ENCODE results near the gene PDE11A. TPM values are rescaled to one million over a fixed set of nuclear protein-coding genes. Genes with fewer than 3 reads are reported as not detected.

Gene PDE11A
- total and polyA plus RNA-seq, 2 donors from 2014 or later, result 0.58 to 0.82 TPM

- H3K4me1 ChIP-seq (ENCODE audit: control insufficient read depth in 2 of 3, insufficient read depth in 2 of 3, low read depth in 1 of 3, low read length in 3 of 3), result no peaks in the 10 kb centered on the region
- no peaks in the 10 kb centered on the region for H3K9me3 ChIP-seq (ENCODE audit: control insufficient read depth in 2 of 3, insufficient read depth in 1 of 3, low read length in 3 of 3)
- peak in 3 of 5 donors; percentile 34 to 72 (median 42) for DNase-seq
- FAIRE-seq, result peak; percentile 83
- no peak overlapping the region for H3K9ac ChIP-seq (ENCODE audit: low read length in 3 of 3)
- no peak overlapping the region for H3K4me3 ChIP-seq (ENCODE audit: low read length in 3 of 3)
- H3K27me3 ChIP-seq (ENCODE audit: control insufficient read depth, insufficient read depth, low read length), result no peaks in the 10 kb centered on the region
- peak; percentile 67 for TF ChIP-seq CTCF (IDR thresholded peaks at IDR 0.05; ENCODE audit: borderline replicate concordance, extremely low read depth, insufficient read depth)
- H3K36me3 ChIP-seq (ENCODE audit: control insufficient read depth in 2 of 3, insufficient read depth in 3 of 3, low read length in 3 of 3), result no peaks in the 10 kb centered on the region
- intact Hi-C loops (cut with DNase I), result no loop called here
- H3K27ac ChIP-seq (ENCODE audit: low read depth in 2 of 2, low read length in 2 of 2), result no peak overlapping the region
These were observed 89.3 kb downstream of the PDE11A start for GRCh38 chr2:177983183-177983788.

DNA sequence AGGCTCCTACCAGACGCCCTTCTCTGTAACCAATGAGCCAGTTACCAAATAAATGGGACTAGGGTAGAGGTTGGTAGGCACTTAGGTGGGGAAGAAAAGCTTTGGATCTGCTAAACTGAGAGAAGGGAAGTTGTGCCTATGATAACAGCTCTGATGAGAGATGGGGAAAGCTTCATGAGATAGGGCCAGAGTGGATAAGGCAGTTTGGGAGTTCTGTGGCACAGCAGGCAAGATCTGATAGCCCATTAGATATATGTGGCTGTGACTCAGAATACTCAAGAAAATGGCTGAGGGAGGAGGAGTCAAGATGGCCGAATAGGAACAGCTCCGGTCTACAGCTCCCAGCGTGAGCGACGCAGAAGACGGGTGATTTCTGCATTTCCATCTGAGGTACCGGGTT, 99.8 kb downstream of the PDE11A start:
- FAIRE-seq, result no peak
- intact Hi-C loops (cut with DNase I), result no loop called here

GRCh38 chr2:177972123-177972522, 100.5 kb downstream of the PDE11A start:
- TF ChIP-seq CTCF (IDR thresholded peaks at IDR 0.05; ENCODE audit: borderline replicate concordance, extremely low read depth, insufficient read depth), result no peak
- Histone ChIP-seq H3K27ac (ENCODE audit: low read depth in 2 of 2, low read length in 2 of 2) (no peak overlapping the region), H3K4me1 (ENCODE audit: control insufficient read depth in 2 of 3, insufficient read depth in 2 of 3, low read depth in 1 of 3, low read length in 3 of 3) (no peaks in the 10 kb centered on the region), H3K27me3 (ENCODE audit: control insufficient read depth, insufficient read depth, low read length) (no peaks in the 10 kb centered on the region), H3K9ac (ENCODE audit: low read length in 3 of 3) (no peak overlapping the region), H3K36me3 (ENCODE audit: control insufficient read depth in 2 of 3, insufficient read depth in 3 of 3, low read length in 3 of 3) (no peaks in the 10 kb centered on the region), H3K4me3 (ENCODE audit: low read length in 3 of 3) (no peak overlapping the region), H3K9me3 (ENCODE audit: control insufficient read depth in 2 of 3, insufficient read depth in 1 of 3, low read length in 3 of 3) (no peaks in the 10 kb centered on the region)
- FAIRE-seq (no peak), DNase-seq (no peak)
- intact Hi-C loops (cut with DNase I), result no loop called here

More for the DNA sequence above, 99.8 kb downstream of the PDE11A start:
- no peak overlapping the region for H3K9ac ChIP-seq (ENCODE audit: low read length in 3 of 3)
- H3K4me3 ChIP-seq (ENCODE audit: low read length in 3 of 3), result no peak overlapping the region
- no peaks in the 10 kb centered on the region for H3K27me3 ChIP-seq (ENCODE audit: control insufficient read depth, insufficient read depth, low read length)
- H3K36me3 ChIP-seq (ENCODE audit: control insufficient read depth in 2 of 3, insufficient read depth in 3 of 3, low read length in 3 of 3), result no peaks in the 10 kb centered on the region
- no peaks in the 10 kb centered on the region for H3K9me3 ChIP-seq (ENCODE audit: control insufficient read depth in 2 of 3, insufficient read depth in 1 of 3, low read length in 3 of 3)
- no peak for DNase-seq
- no peak overlapping the region for H3K27ac ChIP-seq (ENCODE audit: low read depth in 2 of 2, low read length in 2 of 2)
- no peaks in the 10 kb centered on the region for H3K4me1 ChIP-seq (ENCODE audit: control insufficient read depth in 2 of 3, insufficient read depth in 2 of 3, low read depth in 1 of 3, low read length in 3 of 3)
- TF ChIP-seq CTCF (IDR thresholded peaks at IDR 0.05; ENCODE audit: borderline replicate concordance, extremely low read depth, insufficient read depth), result no peak

All from kidney (tissue), 14 donors.